Parathyroid adenoma (tissue), 2 donors: Measurements from ENCODE around the gene NCKAP1.

Experiments used
- H2AFZ ChIP-seq: fragments of 300-600 bp; sonication (generic); one replicate; pipeline ENCODE4 v1.7.0; 2017; ENCODE audit warnings: antibody characterized with exemption, mild to moderate bottlenecking
- H3K27ac ChIP-seq: fragments of 300-600 bp; sonication (generic); one replicate; pipeline ENCODE4 v1.7.0; 2017
- H3K27me3 ChIP-seq: fragments of 300-600 bp; sonication (generic); one replicate; pipeline ENCODE4 v1.7.0; 2017; ENCODE audit warnings: low read length; ENCODE audit not compliant: control insufficient read depth, insufficient read depth
- H3K36me3 ChIP-seq: fragments of 300-600 bp; sonication (generic); one replicate; pipeline ENCODE4 v1.7.0; 2017; ENCODE audit warnings: low read length; ENCODE audit not compliant: control insufficient read depth, insufficient read depth
- H3K4me1 ChIP-seq: fragments of 300-600 bp; sonication (generic); one replicate; pipeline ENCODE4 v1.7.0; 2017; ENCODE audit warnings: control low read depth
- H3K4me2 ChIP-seq: fragments of 300-600 bp; sonication (generic); one replicate; pipeline ENCODE4 v1.7.0; 2017; ENCODE audit warnings: low read length
- H3K4me3 ChIP-seq: fragments of 300-600 bp; sonication (generic); one replicate; pipeline ENCODE4 v1.7.0; 2017; ENCODE audit warnings: low read depth, low read length
- H3K79me2 ChIP-seq: fragments of 300-600 bp; sonication (generic); one replicate; pipeline ENCODE4 v1.7.0; 2017; ENCODE audit warnings: control low read depth
- H3K9ac ChIP-seq: fragments of 300-600 bp; sonication (generic); one replicate; pipeline ENCODE4 v1.7.0; 2017; ENCODE audit warnings: mild to moderate bottlenecking
- H3K9me3 ChIP-seq: fragments of 300-600 bp; sonication (generic); one replicate; pipeline ENCODE4 v1.7.0; 2017; ENCODE audit warnings: low read length; ENCODE audit not compliant: control insufficient read depth
- CTCF ChIP-seq: fragments of 300-600 bp; sonication (generic); IDR thresholded peaks from one replicate; pipeline ENCODE4 v1.7.0; 2017; ENCODE audit warnings: antibody characterized with exemption, mild to moderate bottlenecking
- donor health status: primary hyperparathyroidism.

NCKAP1 gene

GRCh38 chr2:183029219-183029618 is 9.0 kb downstream of the NCKAP1 start:
- Histone ChIP-seq H3K9ac (no peak overlapping the region), H3K4me2 (no peak overlapping the region), H3K79me2 (peaks cover 26% of the 10 kb centered on the region), H3K4me3 (no peak overlapping the region), H3K4me1 (peaks cover 7% of the 10 kb centered on the region), H3K9me3 (no peaks in the 10 kb centered on the region), H2AFZ (no peak overlapping the region), H3K27ac (no peak overlapping the region), H3K27me3 (no peaks in the 10 kb centered on the region), H3K36me3 (no peaks in the 10 kb centered on the region)
- no peak for TF ChIP-seq CTCF

- Histone ChIP-seq H3K36me3 (no peaks in the 10 kb centered on the region), H3K27ac (no peak overlapping the region), H3K9me3 (no peaks in the 10 kb centered on the region), H3K27me3 (no peaks in the 10 kb centered on the region), H3K4me3 (no peak overlapping the region), H3K9ac (no peak overlapping the region), H3K4me2 (no peak overlapping the region), H2AFZ (no peak overlapping the region), H3K4me1 (peaks cover 8% of the 10 kb centered on the region), H3K79me2 (peaks cover 21% of the 10 kb centered on the region)
- no peak for TF ChIP-seq CTCF
These were observed 10.1 kb downstream of the NCKAP1 start for GRCh38 chr2:183028108-183028507.

- Histone ChIP-seq H3K9ac (no peak overlapping the region), H3K4me1 (peaks cover 8% of the 10 kb centered on the region)
These were observed 10.8 kb downstream of the NCKAP1 start for GRCh38 chr2:183027443-183027842.

GRCh38 chr2:183026424-183026823 is 11.8 kb downstream of the NCKAP1 start:
- Histone ChIP-seq H3K79me2 (peaks cover 27% of the 10 kb centered on the region), H3K27me3 (no peaks in the 10 kb centered on the region), H3K9ac (no peak overlapping the region), H3K4me2 (no peak overlapping the region), H3K4me3 (no peak overlapping the region), H3K36me3 (no peaks in the 10 kb centered on the region), H3K9me3 (no peaks in the 10 kb centered on the region), H3K4me1 (peaks cover 5% of the 10 kb centered on the region), H3K27ac (no peak overlapping the region), H2AFZ (no peak overlapping the region)
- TF ChIP-seq CTCF, result no peak

More at GRCh38 chr2:183027443-183027842, 10.8 kb downstream of the NCKAP1 start:
- Histone ChIP-seq H3K27me3 (no peaks in the 10 kb centered on the region), H3K36me3 (no peaks in the 10 kb centered on the region), H3K4me3 (no peak overlapping the region), H3K79me2 (peaks cover 21% of the 10 kb centered on the region), H3K9me3 (no peaks in the 10 kb centered on the region), H3K4me2 (no peak overlapping the region), H3K27ac (no peak overlapping the region), H2AFZ (no peak overlapping the region)
- no peak for TF ChIP-seq CTCF

GRCh38 chr2:183025993-183026392 is 12.3 kb downstream of the NCKAP1 start:
- Histone ChIP-seq H2AFZ (no peak overlapping the region), H3K4me2 (no peak overlapping the region), H3K4me3 (no peak overlapping the region), H3K4me1 (peaks cover 5% of the 10 kb centered on the region), H3K27ac (no peak overlapping the region), H3K79me2 (peaks cover 32% of the 10 kb centered on the region), H3K27me3 (no peaks in the 10 kb centered on the region), H3K9me3 (no peaks in the 10 kb centered on the region), H3K9ac (no peak overlapping the region), H3K36me3 (no peaks in the 10 kb centered on the region)
- no peak for TF ChIP-seq CTCF
